CD4-positive, alpha-beta T cell (primary cell): Measurements from ENCODE around the gene STX1B. TPM values are rescaled to one million over a fixed set of nuclear protein-coding genes. Genes with fewer than 3 reads are reported as not detected.

ENCODE experiments used
- ATAC-seq: fragments of 200-7000 bp; cut with Tn5 transposase; one replicate; pipeline ENCODE4 v1.10.0; 2022; ENCODE audit warnings: mild to moderate bottlenecking; ENCODE audit not compliant: poor library complexity
- CTCF ChIA-PET: fragments of 350-600 bp; sonication (Branson Sonifier 250); formaldehyde crosslinking; loops from one replicate; lab custom pipeline; 2021; ENCODE audit warnings: antibody characterized with exemption, inconsistent platforms; lab: Charles Lee
- POLR2A ChIA-PET: fragments of 350-600 bp; sonication (Branson Sonifier 250); formaldehyde crosslinking; loops from one replicate; lab custom pipeline; 2021; ENCODE audit warnings: antibody characterized with exemption, inconsistent platforms; lab: Charles Lee
- DNase-seq, 14 experiments: peaks; one replicate each; pipeline ENCODE4 v3.0.0-alpha.2; 2013 to 2020; ENCODE audit warnings: mixed read lengths in 2 of 14
- H3K27ac ChIP-seq, 2 donors: one replicate each; pipeline versions ENCODE4 v1.5.1 to v1.7.0; 2013; ENCODE audit warnings: low read length in 2 of 2, low read depth in 1 of 2, mild to moderate bottlenecking in 1 of 2
- H3K27me3 ChIP-seq, 2 experiments: 1 replicate in 1 of 2; 2 replicates in 1 of 2; pipeline versions ENCODE4 v1.6.1 to v1.7.0; 2013; ENCODE audit warnings: low read length in 2 of 2, control low read depth in 1 of 2, mild to moderate bottlenecking in 1 of 2, moderate library complexity in 1 of 2; ENCODE audit not compliant: insufficient read depth in 2 of 2, control insufficient read depth in 1 of 2
- H3K36me3 ChIP-seq: one replicate; pipeline ENCODE4 v1.6.1; 2013; ENCODE audit warnings: low read length, control low read depth; ENCODE audit not compliant: insufficient read depth
- H3K4me1 ChIP-seq: one replicate; pipeline ENCODE4 v1.6.1; 2013; ENCODE audit warnings: low read length, control low read depth; ENCODE audit not compliant: insufficient read depth
- H3K4me3 ChIP-seq: one replicate; pipeline ENCODE4 v1.5.1; 2013; ENCODE audit warnings: mild to moderate bottlenecking, low read length, moderate library complexity
- H3K9me3 ChIP-seq, 2 experiments: 1 replicate in 1 of 2; 2 replicates in 1 of 2; pipeline versions ENCODE4 v1.6.1 to v1.7.0; 2013; ENCODE audit warnings: low read length in 2 of 2, mild to moderate bottlenecking in 2 of 2, control low read depth in 1 of 2, moderate library complexity in 1 of 2; ENCODE audit not compliant: control insufficient read depth in 1 of 2, insufficient read depth in 1 of 2
- H3K27ac Mint-ChIP-seq: one replicate; pipeline ENCODE4 v1.8.0; 2020; ENCODE audit warnings: mixed read lengths
- H3K27me3 Mint-ChIP-seq: one replicate; pipeline ENCODE4 v1.8.0; 2021; ENCODE audit warnings: mixed read lengths
- H3K36me3 Mint-ChIP-seq: one replicate; pipeline ENCODE4 v1.8.0; 2021; ENCODE audit warnings: low read depth, mixed read lengths
- H3K4me1 Mint-ChIP-seq: one replicate; pipeline ENCODE4 v1.8.0; 2021; ENCODE audit warnings: low read depth, mixed read lengths
- H3K4me3 Mint-ChIP-seq: one replicate; pipeline ENCODE4 v1.8.0; 2020; ENCODE audit warnings: mild to moderate bottlenecking, mixed read lengths
- H3K9me3 Mint-ChIP-seq: one replicate; pipeline ENCODE4 v1.8.0; 2020; ENCODE audit warnings: mixed read lengths
- CTCF ChIP-seq: fragments of 200-600 bp; IDR thresholded peaks from one replicate; pipeline ENCODE4 v1.8.0; 2022; ENCODE audit warnings: antibody characterized with exemption, mild to moderate bottlenecking
- intact Hi-C, 2 experiments: fragments of 100-400 bp; cut with DNase I in 1 of 2; cut with micrococcal nuclease in 1 of 2; formaldehyde crosslinking; loops; one replicate each; pipeline versions ENCODE4 v1.15.1 to v1.9.0; 2023 to 2025; cut with DNase I, micrococcal nuclease
- total RNA-seq, 174 experiments: library from RNA in 2 of 174; stranded (reverse) in 2 of 174; gene quantifications; one replicate each; pipeline ENCODE4 v1.2.3 and lab custom pipeline; 2021 to 2026

STX1B gene
- total RNA-seq, 2 experiments from 2014 or later: 2.9 to 3.1 TPM

- ChIA-PET CTCF (interaction anchor here (1.2 kb wide), 1 partner anchor 193 kb away, joined by 4 read pairs; no protein-coding TSS in a partner anchor), POLR2A (interaction anchor here (0.6 to 1.7 kb wide), 11 partner anchors 8 to 920 kb away, joined by 3 to 7 read pairs (median 3); partner anchors contain the start of genes KAT8, PYCARD and SETD1A)
- intact Hi-C loops: no loop called here
- no peaks in the 10 kb centered on the region for H3K27me3 Mint-ChIP-seq
- H3K27ac Mint-ChIP-seq: peak within 1 kb of the TSS; percentile 76
- Histone ChIP-seq H3K27me3 (no peaks in the 10 kb centered on the region), H3K9me3 (peaks cover 0 to 6% of the 10 kb centered on the region in 2 experiments), H3K36me3 (peaks cover 4% of the 10 kb centered on the region), H3K27ac (peak within 1 kb of the TSS; percentile 56 to 58), H3K4me1 (peaks cover 31% of the 10 kb centered on the region), H3K4me3 (peak within 1 kb of the TSS; percentile 70)
- H3K4me3 Mint-ChIP-seq: peak within 1 kb of the TSS; percentile 86
- H3K36me3 Mint-ChIP-seq: peaks cover 7% of the 10 kb centered on the region
- ATAC-seq: peak; percentile 48
- H3K9me3 Mint-ChIP-seq: no peaks in the 10 kb centered on the region
- no peak for TF ChIP-seq CTCF
- peak in 8 of 14 experiments; percentile 22 to 70 (median 48) for DNase-seq
- H3K4me1 Mint-ChIP-seq: peaks cover 19% of the 10 kb centered on the region
Observed at GRCh38 chr16:30948667-30949649, 61.5 kb downstream of the STX1B start, which contains the start of gene ORAI3. Gene ORAI3, plus strand, starts transcription at chr16:30949068. Its CDS starts 222 bp downstream, at chr16:30949290.

- H3K36me3 Mint-ChIP-seq: peaks cover 10% of the 10 kb centered on the region
- TF ChIP-seq CTCF: no peak
- H3K4me1 ChIP-seq: peaks cover 22% of the 10 kb centered on the region
- ChIA-PET CTCF (no interaction called here), POLR2A (interaction anchor here (1.5 kb wide), 1 partner anchor 9 kb away, joined by 5 read pairs; the partner anchor contains the start of gene SETD1A)
- DNase-seq (peak in 3 of 14 experiments; percentile 23 to 52 (median 40)), ATAC-seq (peak; percentile 9)
- no peaks in the 10 kb centered on the region for H3K9me3 ChIP-seq
- intact Hi-C loops: no loop called here
- H3K27ac Mint-ChIP-seq: no peak overlapping the region
- H3K9me3 Mint-ChIP-seq: no peaks in the 10 kb centered on the region
- no peak overlapping the region for H3K27ac ChIP-seq
- H3K4me3 ChIP-seq: peak overlapping the region; percentile 70
- peaks cover 14% of the 10 kb centered on the region for H3K4me1 Mint-ChIP-seq
- H3K36me3 ChIP-seq: peaks cover 7% of the 10 kb centered on the region
- peak overlapping the region; percentile 38 for H3K4me3 Mint-ChIP-seq
- no peaks in the 10 kb centered on the region for H3K27me3 ChIP-seq
- H3K27me3 Mint-ChIP-seq: no peaks in the 10 kb centered on the region
Observed at GRCh38 chr16:30947859-30948666, 62.4 kb downstream of the STX1B start.

GRCh38 chr16:30947541-30947858 is 62.9 kb downstream of the STX1B start:
- H3K36me3 ChIP-seq: peaks cover 7% of the 10 kb centered on the region
- TF ChIP-seq CTCF: no peak
- no peak for ATAC-seq
- Mint-ChIP-seq H3K27ac (no peak overlapping the region), H3K36me3 (peaks cover 10% of the 10 kb centered on the region), H3K4me3 (no peak overlapping the region), H3K4me1 (peaks cover 14% of the 10 kb centered on the region), H3K9me3 (no peaks in the 10 kb centered on the region), H3K27me3 (no peaks in the 10 kb centered on the region)
- intact Hi-C loops: no loop called here
- no peaks in the 10 kb centered on the region for H3K9me3 ChIP-seq
- no peak overlapping the region for H3K27ac ChIP-seq
- peaks cover 23% of the 10 kb centered on the region for H3K4me1 ChIP-seq
- H3K27me3 ChIP-seq: no peaks in the 10 kb centered on the region
- POLR2A ChIA-PET: no interaction called here
- CTCF ChIA-PET: no interaction called here
- H3K4me3 ChIP-seq: no peak overlapping the region
- DNase-seq: no peak
